ENCODE results near the gene THEMIS.

- TF ChIP-seq CTCF (optimal IDR thresholded peaks at IDR 0.05 in 1 of 3, IDR thresholded peaks at IDR 0.05 in 1 of 3, conservative IDR thresholded peaks at IDR 0.05 in 1 of 3; ENCODE audit: extremely low read depth in 1 of 3, insufficient read depth in 2 of 3, low read length in 3 of 3) (peak; percentile 47 to 62 (median 58)), EZH2 (IDR thresholded peaks at IDR 0.05; ENCODE audit: low read length) (no peak)
Observed at GRCh38 chr6:127737009-127737486, 163.8 kb downstream of the THEMIS start.
